GM12892 (cell line): ENCODE measurements around the gene OR5L2.

Source experiments
- POLR2A ChIP-seq: IDR thresholded peaks from 2 replicates; pipeline ENCODE4 v1.6.1; 2011; ENCODE audit warnings: low read depth, low read length, control low read depth
- POLR2AphosphoS5 ChIP-seq: IDR thresholded peaks from 2 replicates; pipeline ENCODE4 v1.6.1; 2011; ENCODE audit warnings: low read depth, low read length, control low read depth

- TF ChIP-seq POLR2A (no peak), POLR2AphosphoS5 (no peak)
Observed at GRCh38 chr11:55826919-55827318, at the start of gene OR5L2.
